ENCODE data around the gene SIRT6. TPM values are rescaled to one million over a fixed set of nuclear protein-coding genes. Genes with fewer than 3 reads are reported as not detected.
"Not testable (repeated sequence)": the region's sequence is repeated elsewhere in the genome, so short reads cannot be mapped to it uniquely, and the experiment has no call there.

SIRT6 gene
- total RNA-seq, 4 donors from 2014 or later, result 10.0 to 35.0 (median 27.1) TPM

GRCh38 chr19:4196587-4197148 lies 14.3 kb upstream of the SIRT6 start:
- 64% methylated on average over 2 of the region's 22 CpGs; no CpG with 5 or more reads in 1 of the 2 donors for WGBS, 2 donors (ENCODE audit: low coverage in 1 of 2)
- Histone ChIP-seq H3K36me3 (no peaks in the 10 kb centered on the region), H3K27ac (no peak overlapping the region), H3K27me3 (peaks cover 95% of the 10 kb centered on the region), H3K9me3 (no peaks in the 10 kb centered on the region), H3K4me3 (no peak overlapping the region), H3K4me1 (peaks cover 0 to 10% (median 0%) of the 10 kb centered on the region in 3 donors)
- ATAC-seq, result no peak
- TF ChIP-seq POLR2A (IDR thresholded peaks at IDR 0.05) (no peak), POLR2AphosphoS5 (IDR thresholded peaks at IDR 0.05) (no peak), CTCF (IDR thresholded peaks at IDR 0.05) (no peak), EP300 (IDR thresholded peaks at IDR 0.05) (no peak)

GRCh38 chr19:4196009-4196408 lies 13.6 kb upstream of the SIRT6 start:
- peaks cover 0 to 10% (median 0%) of the 10 kb centered on the region in 3 donors for H3K4me1 ChIP-seq
- H3K27ac ChIP-seq, result no peak overlapping the region
- H3K27me3 ChIP-seq, result peaks cover 100% of the 10 kb centered on the region
- H3K9me3 ChIP-seq, result no peaks in the 10 kb centered on the region
- TF ChIP-seq POLR2A (IDR thresholded peaks at IDR 0.05), result no peak
- no peak for TF ChIP-seq EP300 (IDR thresholded peaks at IDR 0.05)
- no peak for TF ChIP-seq CTCF (IDR thresholded peaks at IDR 0.05)
- no peak for TF ChIP-seq POLR2AphosphoS5 (IDR thresholded peaks at IDR 0.05)
- WGBS, 2 donors (ENCODE audit: low coverage in 1 of 2), result 61 to 70% methylated on average over 7 of the region's 8 CpGs
- H3K4me3 ChIP-seq, result no peak overlapping the region
- ATAC-seq, result no peak
- no peaks in the 10 kb centered on the region for H3K36me3 ChIP-seq

- TF ChIP-seq POLR2AphosphoS5 (IDR thresholded peaks at IDR 0.05) (no peak), CTCF (IDR thresholded peaks at IDR 0.05) (no peak), POLR2A (IDR thresholded peaks at IDR 0.05) (no peak), EP300 (IDR thresholded peaks at IDR 0.05) (no peak)
- H3K27me3 ChIP-seq, result peaks cover 97% of the 10 kb centered on the region
- H3K4me1 ChIP-seq, result peaks cover 0 to 10% (median 0%) of the 10 kb centered on the region in 3 donors
- 7 to 44% methylated on average over 3 to 4 of the region's 7 CpGs for WGBS, 2 donors (ENCODE audit: low coverage in 1 of 2)
- H3K9me3 ChIP-seq, result no peaks in the 10 kb centered on the region
- no peak for ATAC-seq
- no peak overlapping the region for H3K4me3 ChIP-seq
- H3K36me3 ChIP-seq, result no peaks in the 10 kb centered on the region
- H3K27ac ChIP-seq, result no peak overlapping the region
Measured at GRCh38 chr19:4194353-4194752, 12.0 kb upstream of the SIRT6 start.

GRCh38 chr19:4192537-4192936 lies 10.2 kb upstream of the SIRT6 start:
- H3K27me3 ChIP-seq, result peaks cover 85% of the 10 kb centered on the region
- WGBS, 2 donors (ENCODE audit: low coverage in 1 of 2), result 76 to 89% methylated on average over 3 of the region's 3 CpGs
- not testable (repeated sequence) for H3K4me1 ChIP-seq, ATAC-seq, H3K4me3 ChIP-seq, H3K27ac ChIP-seq, H3K36me3 ChIP-seq, H3K9me3 ChIP-seq

- TF ChIP-seq EP300 (IDR thresholded peaks at IDR 0.05) (no peak), CTCF (IDR thresholded peaks at IDR 0.05) (no peak), POLR2A (IDR thresholded peaks at IDR 0.05) (no peak), POLR2AphosphoS5 (IDR thresholded peaks at IDR 0.05) (no peak)
- ATAC-seq, result no peak
- Histone ChIP-seq H3K27ac (no peak overlapping the region), H3K9me3 (no peaks in the 10 kb centered on the region), H3K4me3 (no peak overlapping the region), H3K36me3 (no peaks in the 10 kb centered on the region), H3K27me3 (peaks cover 80% of the 10 kb centered on the region), H3K4me1 (no peaks in the 10 kb centered on the region)
- 43 to 77% methylated on average over 1 to 5 of the region's 5 CpGs for WGBS, 2 donors (ENCODE audit: low coverage in 1 of 2)
Measured at GRCh38 chr19:4189641-4190040, 7.3 kb upstream of the SIRT6 start.

Data from gastroesophageal sphincter (tissue), 4 donors.